DOHH2 (cell line): ENCODE data around the gene MAJIN.
"Not testable (repeated sequence)": the region's sequence is repeated elsewhere in the genome, so short reads cannot be mapped to it uniquely, and the experiment has no call there.

Source experiments
- CTCF ChIP-seq: fragments of 200-600 bp; sonication (generic); IDR thresholded peaks from one replicate; pipeline ENCODE4 v1.5.1; 2014; ENCODE audit warnings: antibody characterized with exemption, mild to moderate bottlenecking, low read depth, low read length; ENCODE audit not compliant: poor library complexity, severe bottlenecking
- EZH2phosphoT487 ChIP-seq: fragments of 200-600 bp; sonication (generic); IDR thresholded peaks from 2 replicates; pipeline ENCODE4 v1.6.1; 2017; ENCODE audit warnings: borderline replicate concordance, mild to moderate bottlenecking, antibody characterized with exemption, low read length, moderate library complexity, mixed read lengths

GRCh38 chr11:64983339-64983738, 11.4 kb upstream of the MAJIN start:
- not testable (repeated sequence) for TF ChIP-seq CTCF, EZH2phosphoT487
